Panc1 (cell line): ENCODE data around the gene SHISAL2B. TPM values are rescaled to one million over a fixed set of nuclear protein-coding genes. Genes with fewer than 3 reads are reported as not detected.

ENCODE experiments used
- ATAC-seq: fragments of 200-7000 bp; cut with Tn5 transposase; 2 replicates; pipeline ENCODE4 v1.9.1; 2020; ENCODE audit warnings: mild to moderate bottlenecking, moderate library complexity
- BruUV-seq: library from RNA; stranded (reverse); fragments of 400-500 nt; replicated peaks from 2 replicates; lab custom pipeline; 2021; lab: Mats Ljungman, UMichigan
- CTCF ChIA-PET: fragments of 300-600 bp; sonication (Branson Sonifier 250); formaldehyde crosslinking; loops from one replicate; lab custom pipeline; 2022; ENCODE audit warnings: antibody characterized with exemption; lab: Charles Lee
- POLR2A ChIA-PET: fragments of 300-600 bp; sonication (Branson Sonifier 250); formaldehyde crosslinking; loops from one replicate; lab custom pipeline; 2022; ENCODE audit warnings: antibody characterized with exemption; lab: Charles Lee
- DNase-seq: peaks from one replicate; pipeline ENCODE4 v3.0.0-alpha.2; 2010; ENCODE audit warnings: low read depth, low spot score
- H3K27ac ChIP-seq: 2 replicates; pipeline ENCODE4 v1.5.1; 2011; ENCODE audit warnings: mild to moderate bottlenecking, low read length, inconsistent platforms
- H3K27me3 ChIP-seq: fragments of 200-500 bp; sonication (Bioruptor generic); 2 replicates; pipeline ENCODE4 v1.6.0; 2014; ENCODE audit warnings: low read length, inconsistent platforms; ENCODE audit not compliant: control insufficient read depth, insufficient read depth
- H3K36me3 ChIP-seq: fragments of 200-500 bp; sonication (Bioruptor generic); 2 replicates; pipeline ENCODE4 v1.5.1; 2014; ENCODE audit warnings: inconsistent platforms, mild to moderate bottlenecking, low read length, moderate library complexity; ENCODE audit not compliant: control insufficient read depth, insufficient read depth
- H3K4me1 ChIP-seq: 2 replicates; pipeline ENCODE4 v1.5.1; 2011; ENCODE audit warnings: inconsistent platforms, mild to moderate bottlenecking, low read length, moderate library complexity; ENCODE audit not compliant: control insufficient read depth, insufficient read depth
- H3K4me3 ChIP-seq, 2 experiments: 2 replicates each; pipeline ENCODE4 v1.5.1; 2011 to 2012; ENCODE audit warnings: low read depth in 2 of 2, low read length in 2 of 2, mild to moderate bottlenecking in 2 of 2, inconsistent platforms in 1 of 2, moderate library complexity in 1 of 2
- H3K9me3 ChIP-seq: fragments of 200-500 bp; sonication (Bioruptor generic); 2 replicates; pipeline ENCODE4 v1.5.1; 2014; ENCODE audit warnings: low read depth, mild to moderate bottlenecking, inconsistent platforms, low read length, moderate library complexity; ENCODE audit not compliant: control insufficient read depth, insufficient read depth
- CTCF ChIP-seq: fragments of 450-650 bp; IDR thresholded peaks from 2 replicates; pipeline ENCODE4 v1.5.1; 2017; ENCODE audit warnings: mild to moderate bottlenecking
- POLR2AphosphoS5 ChIP-seq: IDR thresholded peaks from 2 replicates; pipeline ENCODE4 v1.6.1; 2012; ENCODE audit warnings: mild to moderate bottlenecking, low read depth, low read length, moderate library complexity
- SIN3A ChIP-seq: IDR thresholded peaks from 2 replicates; pipeline ENCODE4 v1.6.1; 2012; ENCODE audit warnings: low read depth, mild to moderate bottlenecking, low read length, moderate library complexity, borderline replicate concordance; ENCODE audit not compliant: insufficient read depth
- TCF7L2 ChIP-seq: IDR thresholded peaks from 2 replicates; pipeline ENCODE4 v1.6.1; 2011; ENCODE audit warnings: mild to moderate bottlenecking, low read depth, low read length, inconsistent platforms
- in situ Hi-C: cut with HindIII; loops from 2 replicates; pipeline ENCODE4 v1.10.0; 2016; ENCODE audit warnings: low sequenced_read_pairs, low pct_unique_long_range_greater_than_20kb
- intact Hi-C: fragments of 100-400 bp; cut with micrococcal nuclease; formaldehyde crosslinking; loops from one replicate; pipeline ENCODE4 v1.10.0; 2022; ENCODE audit not compliant: unreplicated experiment
- total RNA-seq: library from RNA; stranded (reverse); gene quantifications from one replicate; pipeline ENCODE4 v1.2.1, GENCODE V29; 2021; ENCODE audit not compliant: unreplicated experiment
- TF ChIP-seq, protein P1 (sequence below), 2 experiments: IDR thresholded peaks; 2 replicates each; pipeline ENCODE4 v1.6.1; 2011 to 2012; ENCODE audit warnings: low read depth in 2 of 2, control low read depth in 1 of 2, low read length in 1 of 2, mild to moderate bottlenecking in 1 of 2, moderate library complexity in 1 of 2; ENCODE audit not compliant: insufficient read depth in 1 of 2

SHISAL2B gene
- total RNA-seq, 1 experiment from 2014 or later, result not detected

- POLR2A ChIA-PET, result no interaction called here
- intact Hi-C loops (no loop called here), in situ Hi-C loops (no loop called here)
- H3K4me3 ChIP-seq, result no peak overlapping the region
- H3K27ac ChIP-seq, result no peak overlapping the region
- ATAC-seq (no peak), DNase-seq (no peak)
- no peaks in the 10 kb centered on the region for H3K9me3 ChIP-seq
- TF ChIP-seq TCF7L2 (no peak), POLR2AphosphoS5 (no peak), SIN3A (no peak), CTCF (no peak)
- TF ChIP-seq, protein P1, sequence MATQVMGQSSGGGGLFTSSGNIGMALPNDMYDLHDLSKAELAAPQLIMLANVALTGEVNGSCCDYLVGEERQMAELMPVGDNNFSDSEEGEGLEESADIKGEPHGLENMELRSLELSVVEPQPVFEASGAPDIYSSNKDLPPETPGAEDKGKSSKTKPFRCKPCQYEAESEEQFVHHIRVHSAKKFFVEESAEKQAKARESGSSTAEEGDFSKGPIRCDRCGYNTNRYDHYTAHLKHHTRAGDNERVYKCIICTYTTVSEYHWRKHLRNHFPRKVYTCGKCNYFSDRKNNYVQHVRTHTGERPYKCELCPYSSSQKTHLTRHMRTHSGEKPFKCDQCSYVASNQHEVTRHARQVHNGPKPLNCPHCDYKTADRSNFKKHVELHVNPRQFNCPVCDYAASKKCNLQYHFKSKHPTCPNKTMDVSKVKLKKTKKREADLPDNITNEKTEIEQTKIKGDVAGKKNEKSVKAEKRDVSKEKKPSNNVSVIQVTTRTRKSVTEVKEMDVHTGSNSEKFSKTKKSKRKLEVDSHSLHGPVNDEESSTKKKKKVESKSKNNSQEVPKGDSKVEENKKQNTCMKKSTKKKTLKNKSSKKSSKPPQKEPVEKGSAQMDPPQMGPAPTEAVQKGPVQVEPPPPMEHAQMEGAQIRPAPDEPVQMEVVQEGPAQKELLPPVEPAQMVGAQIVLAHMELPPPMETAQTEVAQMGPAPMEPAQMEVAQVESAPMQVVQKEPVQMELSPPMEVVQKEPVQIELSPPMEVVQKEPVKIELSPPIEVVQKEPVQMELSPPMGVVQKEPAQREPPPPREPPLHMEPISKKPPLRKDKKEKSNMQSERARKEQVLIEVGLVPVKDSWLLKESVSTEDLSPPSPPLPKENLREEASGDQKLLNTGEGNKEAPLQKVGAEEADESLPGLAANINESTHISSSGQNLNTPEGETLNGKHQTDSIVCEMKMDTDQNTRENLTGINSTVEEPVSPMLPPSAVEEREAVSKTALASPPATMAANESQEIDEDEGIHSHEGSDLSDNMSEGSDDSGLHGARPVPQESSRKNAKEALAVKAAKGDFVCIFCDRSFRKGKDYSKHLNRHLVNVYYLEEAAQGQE (IDR thresholded peaks at IDR 0.05; ENCODE audit: insufficient read depth in 1 of 2, low read depth in 2 of 2, low read length in 1 of 2), result no peak
- H3K4me1 ChIP-seq, result no peaks in the 10 kb centered on the region
- CTCF ChIA-PET, result interaction anchor here (0.7 kb wide), 1 partner anchor 10 kb away, joined by 3 read pairs; no protein-coding TSS in a partner anchor
- no peaks in the 10 kb centered on the region for H3K36me3 ChIP-seq
- BruUV-seq, result no TSS peak
- H3K27me3 ChIP-seq, result peaks cover 36% of the 10 kb centered on the region
Observed at GRCh38 chr5:64688391-64688790, 1.9 kb upstream of the SHISAL2B start.

DNA sequence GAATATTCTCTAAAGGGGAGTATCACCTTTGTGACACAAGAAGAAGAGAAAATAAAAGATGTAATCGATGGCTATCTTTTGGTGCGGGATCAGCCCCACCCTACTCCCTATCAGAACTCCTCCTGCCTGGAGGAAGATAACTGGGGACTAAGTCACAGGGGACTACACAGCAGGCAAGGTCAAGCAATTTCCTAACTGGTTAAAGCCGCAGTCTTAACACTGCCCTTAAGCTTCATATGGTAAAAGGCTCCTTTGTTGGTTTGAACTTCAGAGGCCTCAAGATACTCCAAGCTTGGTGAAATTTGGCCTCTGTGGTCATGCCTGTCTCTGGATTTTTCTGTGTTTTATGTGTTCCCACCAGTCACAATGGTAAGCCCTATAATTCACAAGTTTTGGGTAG is 1.3 kb upstream of the SHISAL2B start:
- DNase-seq (no peak), ATAC-seq (no peak)
- Histone ChIP-seq H3K4me1 (no peaks in the 10 kb centered on the region), H3K9me3 (no peaks in the 10 kb centered on the region), H3K4me3 (no peak overlapping the region), H3K27me3 (peaks cover 37% of the 10 kb centered on the region), H3K36me3 (no peaks in the 10 kb centered on the region), H3K27ac (no peak overlapping the region)
- POLR2A ChIA-PET, result no interaction called here
- TF ChIP-seq CTCF, result no peak
- TF ChIP-seq POLR2AphosphoS5, result no peak
- TF ChIP-seq, protein P1 (IDR thresholded peaks at IDR 0.05; ENCODE audit: insufficient read depth in 1 of 2, low read depth in 2 of 2, low read length in 1 of 2), result no peak
- TF ChIP-seq SIN3A, result no peak
- TF ChIP-seq TCF7L2, result no peak
- CTCF ChIA-PET, result no interaction called here
- in situ Hi-C loops, result no loop called here
- BruUV-seq, result no TSS peak
- intact Hi-C loops, result no loop called here
